ENCODE measurements around the gene XYLT1.

Gene XYLT1

DNA sequence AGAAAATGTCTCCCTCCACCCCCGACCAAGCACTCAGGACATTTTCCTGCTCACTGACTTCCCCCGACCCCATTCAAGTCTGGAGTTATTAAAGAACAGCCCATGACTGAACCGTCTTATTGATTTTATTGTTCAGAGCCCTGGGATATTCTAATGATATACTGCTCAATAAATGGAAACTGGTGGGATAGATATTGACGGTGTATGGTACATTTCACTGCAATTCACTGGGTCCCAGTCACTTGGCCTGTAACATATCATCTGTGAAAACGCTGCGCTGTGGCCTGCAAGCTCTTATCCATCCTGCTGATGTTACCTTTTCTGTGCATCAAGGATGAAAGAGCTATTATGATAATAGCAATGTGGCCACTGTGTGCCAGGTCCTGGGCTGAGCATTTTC, 258.2 kb downstream of the XYLT1 start:
- Histone ChIP-seq H3K4me1 (ENCODE audit: control insufficient read depth, insufficient read depth, low read length) (no peaks in the 10 kb centered on the region), H3K27me3 (ENCODE audit: control insufficient read depth, insufficient read depth, low read length) (no peaks in the 10 kb centered on the region), H3K36me3 (ENCODE audit: control insufficient read depth, insufficient read depth, low read length) (no peaks in the 10 kb centered on the region), H3K9ac (ENCODE audit: low read depth, low read length) (no peak overlapping the region), H3K4me3 (ENCODE audit: low read depth, low read length) (no peak overlapping the region), H3K9me3 (ENCODE audit: control insufficient read depth, insufficient read depth, low read length) (peaks cover 4% of the 10 kb centered on the region)

DNA sequence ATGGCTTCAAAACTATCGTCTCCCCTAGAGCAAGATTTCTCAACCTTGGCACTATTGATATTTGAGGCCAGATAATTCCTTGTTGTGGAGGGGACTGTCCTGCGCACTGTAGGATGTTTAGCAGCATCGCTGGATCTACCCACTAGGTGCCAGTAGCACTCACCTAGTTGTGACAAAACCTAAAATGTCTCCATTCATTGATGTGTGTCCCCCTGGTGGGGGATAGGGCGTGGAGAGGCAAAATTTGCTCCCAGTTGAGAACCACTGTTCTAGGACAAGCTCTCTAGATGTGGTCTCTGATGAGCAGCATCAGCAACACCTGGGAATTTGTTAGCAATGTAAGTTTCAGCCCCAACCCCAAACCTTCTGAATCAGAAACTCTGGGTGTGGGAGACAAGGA, 259.0 kb downstream of the XYLT1 start:
- Histone ChIP-seq H3K36me3 (ENCODE audit: control insufficient read depth, insufficient read depth, low read length) (no peaks in the 10 kb centered on the region), H3K27me3 (ENCODE audit: control insufficient read depth, insufficient read depth, low read length) (no peaks in the 10 kb centered on the region), H3K9ac (ENCODE audit: low read depth, low read length) (no peak overlapping the region), H3K4me3 (ENCODE audit: low read depth, low read length) (no peak overlapping the region), H3K4me1 (ENCODE audit: control insufficient read depth, insufficient read depth, low read length) (no peaks in the 10 kb centered on the region), H3K9me3 (ENCODE audit: control insufficient read depth, insufficient read depth, low read length) (peaks cover 4% of the 10 kb centered on the region)

- Histone ChIP-seq H3K4me3 (ENCODE audit: low read depth, low read length) (no peak overlapping the region), H3K27me3 (ENCODE audit: control insufficient read depth, insufficient read depth, low read length) (no peaks in the 10 kb centered on the region), H3K9me3 (ENCODE audit: control insufficient read depth, insufficient read depth, low read length) (no peaks in the 10 kb centered on the region), H3K4me1 (ENCODE audit: control insufficient read depth, insufficient read depth, low read length) (peaks cover 6% of the 10 kb centered on the region), H3K9ac (ENCODE audit: low read depth, low read length) (no peak overlapping the region), H3K36me3 (ENCODE audit: control insufficient read depth, insufficient read depth, low read length) (no peaks in the 10 kb centered on the region)
Measured at GRCh38 chr16:17206712-17207111, 264.0 kb downstream of the XYLT1 start.

DNA sequence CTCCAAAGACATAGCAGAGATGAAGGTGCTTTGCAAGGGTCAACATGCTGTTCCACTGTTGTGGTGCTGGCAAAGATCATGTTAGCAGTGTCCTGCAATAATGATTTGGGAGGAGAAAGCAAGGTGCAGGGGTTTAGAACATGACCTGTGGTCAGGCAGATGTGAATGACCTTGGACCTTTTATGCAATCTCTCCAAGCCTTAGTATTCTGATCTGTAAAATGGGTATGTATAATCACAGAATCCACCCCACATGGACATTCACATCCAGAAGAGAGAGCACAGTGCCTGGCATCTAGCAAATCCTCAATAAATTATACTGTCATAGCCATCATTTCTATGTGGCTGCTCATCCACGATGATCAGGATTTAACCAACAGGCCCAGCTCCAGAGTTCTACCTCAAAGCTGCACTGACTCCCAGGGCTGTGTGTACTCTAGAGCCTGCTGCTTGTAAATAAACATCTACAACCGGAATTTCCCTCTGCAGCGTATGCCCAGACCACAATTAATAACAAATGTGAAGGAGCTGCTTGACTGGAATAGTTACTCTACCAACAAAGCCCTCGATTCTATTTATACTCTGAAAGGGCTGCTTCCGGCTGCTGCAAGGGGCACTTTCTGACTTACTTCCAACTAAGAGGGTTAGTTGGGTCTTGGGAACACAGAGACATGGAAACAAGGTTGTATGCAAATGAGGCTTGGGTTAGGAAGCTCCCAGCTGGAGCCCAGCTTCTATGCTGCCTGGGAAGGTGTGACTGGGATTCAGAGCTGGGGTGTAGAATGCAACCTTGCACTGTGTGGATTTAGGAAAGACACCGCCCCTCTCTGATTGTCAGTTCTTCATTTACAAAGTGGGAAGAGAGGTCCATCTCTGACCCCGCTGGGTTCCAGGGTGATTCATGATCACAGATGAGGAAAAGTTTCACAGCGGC, 265.2 kb downstream of the XYLT1 start:
- no peaks in the 10 kb centered on the region for H3K36me3 ChIP-seq (ENCODE audit: control insufficient read depth, insufficient read depth, low read length)

DNA sequence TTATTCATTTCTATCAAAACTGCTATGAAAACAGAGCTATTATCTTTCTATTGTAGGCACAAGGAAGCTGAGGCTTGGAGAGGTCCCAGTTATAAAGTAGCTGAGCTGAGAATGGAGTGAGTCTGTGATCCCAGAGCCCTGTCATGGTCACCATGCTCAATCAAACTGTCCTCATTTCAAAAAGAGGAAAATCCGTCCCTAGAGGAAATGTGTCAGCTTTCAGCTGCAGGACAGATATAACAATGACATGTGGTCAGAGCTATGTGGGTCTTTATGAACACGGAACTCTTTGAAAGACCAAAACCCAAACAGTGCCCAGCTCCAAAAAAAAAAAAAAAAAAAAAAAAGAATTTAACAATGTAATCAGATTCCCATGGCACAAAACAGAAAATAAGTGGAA, 266.1 kb downstream of the XYLT1 start:
- Histone ChIP-seq H3K27me3 (ENCODE audit: control insufficient read depth, insufficient read depth, low read length) (no peaks in the 10 kb centered on the region), H3K36me3 (ENCODE audit: control insufficient read depth, insufficient read depth, low read length) (no peaks in the 10 kb centered on the region), H3K4me3 (ENCODE audit: low read depth, low read length) (no peak overlapping the region), H3K9ac (ENCODE audit: low read depth, low read length) (no peak overlapping the region), H3K4me1 (ENCODE audit: control insufficient read depth, insufficient read depth, low read length) (peaks cover 6% of the 10 kb centered on the region), H3K9me3 (ENCODE audit: control insufficient read depth, insufficient read depth, low read length) (no peaks in the 10 kb centered on the region)

More for the DNA sequence above, 265.2 kb downstream of the XYLT1 start:
- no peak overlapping the region for H3K4me3 ChIP-seq (ENCODE audit: low read depth, low read length)
- peaks cover 6% of the 10 kb centered on the region for H3K4me1 ChIP-seq (ENCODE audit: control insufficient read depth, insufficient read depth, low read length)
- H3K9ac ChIP-seq (ENCODE audit: low read depth, low read length) = no peak overlapping the region
- no peaks in the 10 kb centered on the region for H3K27me3 ChIP-seq (ENCODE audit: control insufficient read depth, insufficient read depth, low read length)
- H3K9me3 ChIP-seq (ENCODE audit: control insufficient read depth, insufficient read depth, low read length) = no peaks in the 10 kb centered on the region

DNA sequence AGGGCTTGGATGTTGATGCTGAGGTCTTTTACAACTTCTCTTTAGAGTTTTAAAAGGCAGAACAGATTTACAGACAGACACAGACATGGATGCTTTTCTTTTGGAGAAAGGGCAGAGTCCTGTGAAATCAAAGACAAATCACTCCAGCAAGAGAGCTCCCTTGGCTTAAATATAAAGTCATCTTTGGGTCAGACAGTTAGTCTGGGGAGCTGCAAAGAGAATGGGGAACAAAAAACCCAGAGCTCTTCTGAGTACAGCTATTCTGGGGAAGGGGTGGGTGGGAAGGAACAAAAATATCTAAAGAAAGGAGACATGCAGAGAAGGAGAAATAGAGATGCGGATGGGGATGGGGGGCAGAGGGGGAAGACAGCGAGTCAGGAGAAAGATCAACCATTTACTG, 266.6 kb downstream of the XYLT1 start:
- Histone ChIP-seq H3K4me1 (ENCODE audit: control insufficient read depth, insufficient read depth, low read length) (peaks cover 6% of the 10 kb centered on the region), H3K36me3 (ENCODE audit: control insufficient read depth, insufficient read depth, low read length) (no peaks in the 10 kb centered on the region), H3K9me3 (ENCODE audit: control insufficient read depth, insufficient read depth, low read length) (no peaks in the 10 kb centered on the region), H3K27me3 (ENCODE audit: control insufficient read depth, insufficient read depth, low read length) (no peaks in the 10 kb centered on the region), H3K9ac (ENCODE audit: low read depth, low read length) (no peak overlapping the region), H3K4me3 (ENCODE audit: low read depth, low read length) (no peak overlapping the region)

DNA sequence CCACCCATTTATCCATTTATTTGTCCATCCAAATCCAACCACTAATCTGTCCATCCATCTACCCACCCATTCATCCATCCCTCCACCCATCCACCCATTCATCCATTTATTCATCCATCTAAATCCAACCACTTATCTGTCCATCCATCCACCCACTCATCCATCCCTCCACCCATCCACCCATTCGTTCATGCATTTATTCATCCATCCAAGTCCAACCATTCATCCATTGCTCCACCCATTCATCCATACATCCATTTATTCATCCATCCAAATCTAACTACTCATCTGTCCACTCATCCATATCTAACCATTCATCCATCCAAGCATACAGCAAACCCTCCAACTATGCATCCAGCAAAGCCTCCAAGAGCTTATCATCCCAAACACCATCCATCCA, 267.3 kb downstream of the XYLT1 start:
- Histone ChIP-seq H3K9ac (ENCODE audit: low read depth, low read length) (no peak overlapping the region), H3K36me3 (ENCODE audit: control insufficient read depth, insufficient read depth, low read length) (no peaks in the 10 kb centered on the region), H3K9me3 (ENCODE audit: control insufficient read depth, insufficient read depth, low read length) (no peaks in the 10 kb centered on the region)

DNA sequence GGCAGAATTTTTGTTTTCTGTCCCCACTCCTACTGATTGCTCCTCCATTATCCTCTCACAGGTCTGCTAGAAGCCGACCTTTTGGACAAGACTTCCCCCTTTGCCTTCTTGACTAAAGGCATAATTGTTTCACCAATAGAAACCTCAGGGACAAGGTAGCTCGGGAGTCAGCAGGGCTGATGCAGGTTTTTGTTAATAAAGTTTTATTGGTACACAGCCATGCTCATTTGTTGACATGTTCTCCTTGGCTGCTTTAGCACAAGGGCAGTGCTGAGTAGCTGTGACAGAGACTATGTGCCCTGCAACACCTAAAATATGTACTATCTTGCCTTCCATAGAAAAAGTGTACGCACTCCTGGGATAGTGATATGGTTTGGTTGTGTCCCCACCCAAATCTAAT, 271.6 kb downstream of the XYLT1 start:
- Histone ChIP-seq H3K27me3 (ENCODE audit: control insufficient read depth, insufficient read depth, low read length) (no peaks in the 10 kb centered on the region), H3K4me3 (ENCODE audit: low read depth, low read length) (no peak overlapping the region), H3K9ac (ENCODE audit: low read depth, low read length) (no peak overlapping the region), H3K9me3 (ENCODE audit: control insufficient read depth, insufficient read depth, low read length) (no peaks in the 10 kb centered on the region), H3K36me3 (ENCODE audit: control insufficient read depth, insufficient read depth, low read length) (peaks cover 5% of the 10 kb centered on the region), H3K4me1 (ENCODE audit: control insufficient read depth, insufficient read depth, low read length) (peaks cover 4% of the 10 kb centered on the region)

More for the DNA sequence above, 267.3 kb downstream of the XYLT1 start:
- Histone ChIP-seq H3K27me3 (ENCODE audit: control insufficient read depth, insufficient read depth, low read length) (no peaks in the 10 kb centered on the region), H3K4me1 (ENCODE audit: control insufficient read depth, insufficient read depth, low read length) (peaks cover 6% of the 10 kb centered on the region), H3K4me3 (ENCODE audit: low read depth, low read length) (no peak overlapping the region)

DNA sequence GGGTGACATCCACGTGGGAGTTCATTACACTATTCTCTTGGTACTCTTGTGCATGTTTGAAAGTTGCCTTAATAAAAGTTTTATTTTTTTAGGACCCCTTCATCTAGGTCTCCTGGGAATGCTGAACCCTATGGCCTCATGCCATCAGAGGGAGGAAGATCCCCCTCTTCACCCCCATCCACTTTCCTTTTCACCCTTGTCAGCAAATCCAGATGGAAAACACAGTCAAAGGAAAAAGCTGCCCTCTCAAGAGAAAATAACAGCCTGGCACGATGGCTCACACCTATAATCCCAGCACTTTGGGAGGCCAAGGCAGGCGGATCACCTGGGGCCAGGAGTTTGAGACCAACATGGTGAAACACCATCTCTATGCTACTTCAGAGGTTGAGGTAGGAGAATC, 274.2 kb downstream of the XYLT1 start:
- H3K9ac ChIP-seq (ENCODE audit: low read depth, low read length) = no peak overlapping the region
- no peaks in the 10 kb centered on the region for H3K27me3 ChIP-seq (ENCODE audit: control insufficient read depth, insufficient read depth, low read length)
- no peaks in the 10 kb centered on the region for H3K9me3 ChIP-seq (ENCODE audit: control insufficient read depth, insufficient read depth, low read length)
- H3K4me1 ChIP-seq (ENCODE audit: control insufficient read depth, insufficient read depth, low read length) = no peaks in the 10 kb centered on the region
- H3K4me3 ChIP-seq (ENCODE audit: low read depth, low read length) = no peak overlapping the region
- H3K36me3 ChIP-seq (ENCODE audit: control insufficient read depth, insufficient read depth, low read length) = peaks cover 5% of the 10 kb centered on the region

DNA sequence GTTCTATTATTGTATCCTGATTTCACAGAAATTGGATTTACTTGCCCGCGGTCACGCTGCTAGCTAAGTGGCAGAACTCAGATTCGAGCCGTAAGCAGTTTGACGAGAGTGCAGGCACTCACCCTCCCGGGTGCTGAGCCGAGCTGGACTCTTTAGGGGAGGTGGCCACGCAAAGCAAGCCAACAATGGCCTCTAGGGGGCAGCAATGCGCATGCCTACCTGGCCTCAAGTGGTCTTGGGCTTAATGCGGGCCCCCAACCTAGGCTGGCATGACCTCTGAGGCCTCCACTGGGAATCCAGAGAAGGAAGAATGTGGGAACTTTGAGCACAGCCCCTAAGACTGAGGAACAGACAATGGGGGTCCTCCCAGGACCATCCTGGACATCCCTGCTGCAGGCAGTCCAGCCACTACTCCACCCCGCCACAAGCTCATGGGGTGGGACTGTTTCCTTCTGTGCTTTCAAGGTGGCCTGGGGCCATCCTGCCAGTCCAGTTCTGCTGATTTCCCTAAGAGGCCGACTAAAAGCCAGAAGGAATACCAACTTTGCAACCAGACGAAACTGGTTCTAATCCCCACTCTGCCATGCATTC, 276.5 kb downstream of the XYLT1 start:
- Histone ChIP-seq H3K36me3 (ENCODE audit: control insufficient read depth, insufficient read depth, low read length) (peaks cover 5% of the 10 kb centered on the region), H3K4me3 (ENCODE audit: low read depth, low read length) (no peak overlapping the region)

DNA sequence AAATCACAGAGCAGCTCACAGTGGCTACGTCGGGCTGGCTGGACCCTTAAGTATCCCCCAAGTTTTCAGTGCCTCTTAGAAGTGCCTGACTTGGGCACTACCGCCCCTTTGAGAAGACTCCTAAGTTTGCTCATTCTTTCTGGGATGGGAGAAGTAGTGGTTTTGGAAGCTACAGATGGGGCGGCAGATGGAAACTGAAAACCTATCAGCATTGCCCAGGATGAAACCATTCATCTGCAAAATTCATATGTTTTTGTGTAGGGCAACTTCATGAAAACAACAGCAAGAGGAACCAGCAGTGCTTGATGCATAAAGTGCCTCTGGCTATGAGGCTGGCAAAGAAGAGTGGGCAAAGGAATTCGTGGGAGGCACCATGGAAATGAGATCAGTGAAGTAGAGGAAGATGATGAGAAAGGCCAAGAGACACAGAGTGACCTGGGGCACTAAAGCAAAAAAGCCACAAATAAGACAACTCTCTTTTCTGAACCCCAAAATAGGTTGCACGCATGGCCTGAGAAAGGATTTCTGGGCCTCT, 277.1 kb downstream of the XYLT1 start:
- Histone ChIP-seq H3K36me3 (ENCODE audit: control insufficient read depth, insufficient read depth, low read length) (peaks cover 5% of the 10 kb centered on the region), H3K4me1 (ENCODE audit: control insufficient read depth, insufficient read depth, low read length) (no peaks in the 10 kb centered on the region), H3K4me3 (ENCODE audit: low read depth, low read length) (no peak overlapping the region), H3K27me3 (ENCODE audit: control insufficient read depth, insufficient read depth, low read length) (no peaks in the 10 kb centered on the region), H3K9me3 (ENCODE audit: control insufficient read depth, insufficient read depth, low read length) (no peaks in the 10 kb centered on the region), H3K9ac (ENCODE audit: low read depth, low read length) (no peak overlapping the region)

More for the DNA sequence above, 276.5 kb downstream of the XYLT1 start:
- no peaks in the 10 kb centered on the region for H3K4me1 ChIP-seq (ENCODE audit: control insufficient read depth, insufficient read depth, low read length)
- no peak overlapping the region for H3K9ac ChIP-seq (ENCODE audit: low read depth, low read length)
- H3K9me3 ChIP-seq (ENCODE audit: control insufficient read depth, insufficient read depth, low read length) = no peaks in the 10 kb centered on the region
- H3K27me3 ChIP-seq (ENCODE audit: control insufficient read depth, insufficient read depth, low read length) = no peaks in the 10 kb centered on the region

DNA sequence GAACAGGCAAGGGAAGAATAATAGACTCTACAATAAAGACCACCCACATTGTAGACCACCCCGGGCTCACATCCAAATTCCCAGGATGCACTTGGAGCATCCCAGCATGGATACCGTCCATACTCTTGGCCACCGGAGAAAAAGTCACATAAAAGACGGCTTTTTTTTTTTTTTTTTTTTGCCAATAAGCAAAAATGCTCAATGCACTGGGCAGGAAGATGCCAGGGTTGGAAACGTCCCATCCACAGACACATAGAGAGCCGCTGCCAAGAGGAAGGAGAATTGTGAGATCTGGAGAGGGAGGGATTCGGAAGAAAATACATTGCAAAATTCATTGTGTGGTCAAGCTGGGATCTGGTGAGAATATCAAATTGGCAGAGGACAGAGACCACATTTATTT, 286.7 kb downstream of the XYLT1 start:
- no peak overlapping the region for H3K9ac ChIP-seq (ENCODE audit: low read depth, low read length)
- H3K4me3 ChIP-seq (ENCODE audit: low read depth, low read length) = no peak overlapping the region
- no peaks in the 10 kb centered on the region for H3K27me3 ChIP-seq (ENCODE audit: control insufficient read depth, insufficient read depth, low read length)
- H3K9me3 ChIP-seq (ENCODE audit: control insufficient read depth, insufficient read depth, low read length) = no peaks in the 10 kb centered on the region
- H3K36me3 ChIP-seq (ENCODE audit: control insufficient read depth, insufficient read depth, low read length) = peaks cover 2% of the 10 kb centered on the region
- H3K4me1 ChIP-seq (ENCODE audit: control insufficient read depth, insufficient read depth, low read length) = no peaks in the 10 kb centered on the region

Data from iPS-15b (cell line).